Measurements from ENCODE around the gene FAM3B.

Gene FAM3B

GRCh38 chr21:41375875-41376274 lies 59.3 kb downstream of the FAM3B start:
- Histone ChIP-seq H3K9me3 (ENCODE audit: control insufficient read depth, insufficient read depth, low read depth, low read length) (no peaks in the 10 kb centered on the region), H3K36me3 (ENCODE audit: control insufficient read depth in 2 of 2, insufficient read depth in 1 of 2, low read length in 2 of 2) (no peaks in the 10 kb centered on the region), H3K4me3 (ENCODE audit: low read depth, low read length) (no peak overlapping the region), H3K4me1 (ENCODE audit: control insufficient read depth, insufficient read depth, low read length) (no peaks in the 10 kb centered on the region), H3K27ac (ENCODE audit: extremely low read depth, low read depth, low read length) (no peak overlapping the region)
- CTCF ChIA-PET, result interaction anchor here (0.7 kb wide), 1 partner anchor 35 kb away, joined by 3 read pairs; no protein-coding TSS in a partner anchor
- TF ChIP-seq ZNF2 (tag by site-specific recombination; IDR thresholded peaks at IDR 0.05), result no peak
- TF ChIP-seq ZNF121 (tag by site-specific recombination; IDR thresholded peaks at IDR 0.05), result no peak
- no peak for TF ChIP-seq ZNF560 (tag by site-specific recombination; IDR thresholded peaks at IDR 0.05; ENCODE audit: borderline replicate concordance)
- no peak for TF ChIP-seq ZNF280C (tag by site-specific recombination; IDR thresholded peaks at IDR 0.05)
- TF ChIP-seq GLIS1 (tag by site-specific recombination; IDR thresholded peaks at IDR 0.05), result no peak
- no peak for TF ChIP-seq ZNF335 (tag by site-specific recombination; conservative IDR thresholded peaks at IDR 0.05)
- TF ChIP-seq ZNF138 (tag by site-specific recombination; IDR thresholded peaks at IDR 0.05; ENCODE audit: borderline replicate concordance), result no peak
- TF ChIP-seq ZNF776 (tag by site-specific recombination; IDR thresholded peaks at IDR 0.05; ENCODE audit: borderline replicate concordance), result no peak
- TF ChIP-seq ZBTB21 (tag by site-specific recombination; IDR thresholded peaks at IDR 0.05), result no peak
- no peak for TF ChIP-seq ZNF280D (tag by site-specific recombination; IDR thresholded peaks at IDR 0.05)
- no peak for TF ChIP-seq ZNF792 (tag by site-specific recombination; IDR thresholded peaks at IDR 0.05)
- no peak for TF ChIP-seq ZBTB1 (tag by site-specific recombination; IDR thresholded peaks at IDR 0.05)
- no peak for TF ChIP-seq ZNF692 (tag by site-specific recombination; IDR thresholded peaks at IDR 0.05)
- no peak for TF ChIP-seq SP3 (tag by site-specific recombination; IDR thresholded peaks at IDR 0.05)
- TF ChIP-seq ZNF660 (tag by site-specific recombination; IDR thresholded peaks at IDR 0.05), result no peak
- no peak for TF ChIP-seq ZNF426 (tag by site-specific recombination; IDR thresholded peaks at IDR 0.05)
- no peak for TF ChIP-seq ZNF112 (tag by site-specific recombination; IDR thresholded peaks at IDR 0.05)
- TF ChIP-seq ZNF221 (tag by site-specific recombination; IDR thresholded peaks at IDR 0.05; ENCODE audit: borderline replicate concordance), result no peak
- POLR2A ChIA-PET, result no interaction called here

GRCh38 chr21:41377715-41378114 lies 61.1 kb downstream of the FAM3B start:
- Histone ChIP-seq H3K36me3 (ENCODE audit: control insufficient read depth in 2 of 2, insufficient read depth in 1 of 2, low read length in 2 of 2) (no peaks in the 10 kb centered on the region), H3K9me3 (ENCODE audit: control insufficient read depth, insufficient read depth, low read depth, low read length) (no peaks in the 10 kb centered on the region), H3K4me3 (ENCODE audit: low read depth, low read length) (no peak overlapping the region), H3K27ac (ENCODE audit: extremely low read depth, low read depth, low read length) (no peak overlapping the region), H3K4me1 (ENCODE audit: control insufficient read depth, insufficient read depth, low read length) (no peaks in the 10 kb centered on the region)
- no peak for TF ChIP-seq ZNF624 (tag by site-specific recombination; IDR thresholded peaks at IDR 0.05)
- CTCF ChIA-PET, result no interaction called here
- POLR2A ChIA-PET, result no interaction called here

Data from HEK293 (cell line).